GM19468 (cell line): Measurements from ENCODE around the gene WDFY3.
"Not testable (repeated sequence)": the region's sequence is repeated elsewhere in the genome, so short reads cannot be mapped to it uniquely, and the experiment has no call there.

ENCODE experiments used
- ATAC-seq: cut with Tn5 transposase; IDR thresholded peaks from one replicate; pipeline ENCODE4 v1.9.1; 2021; ENCODE audit warnings: mild to moderate bottlenecking, moderate library complexity, moderate number of reproducible peaks; ENCODE audit not compliant: unreplicated experiment; ENCODE audit errors: extremely low read depth

Gene WDFY3

DNA sequence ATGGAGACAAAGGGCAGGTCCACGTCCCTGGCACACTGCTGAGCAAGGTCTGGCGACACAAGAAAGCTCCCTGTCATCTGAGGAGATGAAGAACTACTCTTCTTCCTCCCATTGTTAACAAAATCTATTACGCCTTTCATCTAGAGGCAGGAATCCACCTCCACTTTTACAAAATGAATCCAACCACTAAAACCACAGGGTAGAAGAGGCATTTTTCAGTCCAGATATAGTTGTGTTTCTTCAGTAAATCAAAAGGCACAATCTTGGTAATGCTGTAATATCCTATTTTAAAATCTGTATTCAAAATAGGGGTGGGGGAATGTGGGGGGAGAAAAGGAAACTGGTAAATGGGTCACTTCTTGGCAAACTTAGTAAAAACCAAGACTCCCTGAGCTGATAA, 282.1 kb downstream of the WDFY3 start:
- ATAC-seq, result no peak

DNA sequence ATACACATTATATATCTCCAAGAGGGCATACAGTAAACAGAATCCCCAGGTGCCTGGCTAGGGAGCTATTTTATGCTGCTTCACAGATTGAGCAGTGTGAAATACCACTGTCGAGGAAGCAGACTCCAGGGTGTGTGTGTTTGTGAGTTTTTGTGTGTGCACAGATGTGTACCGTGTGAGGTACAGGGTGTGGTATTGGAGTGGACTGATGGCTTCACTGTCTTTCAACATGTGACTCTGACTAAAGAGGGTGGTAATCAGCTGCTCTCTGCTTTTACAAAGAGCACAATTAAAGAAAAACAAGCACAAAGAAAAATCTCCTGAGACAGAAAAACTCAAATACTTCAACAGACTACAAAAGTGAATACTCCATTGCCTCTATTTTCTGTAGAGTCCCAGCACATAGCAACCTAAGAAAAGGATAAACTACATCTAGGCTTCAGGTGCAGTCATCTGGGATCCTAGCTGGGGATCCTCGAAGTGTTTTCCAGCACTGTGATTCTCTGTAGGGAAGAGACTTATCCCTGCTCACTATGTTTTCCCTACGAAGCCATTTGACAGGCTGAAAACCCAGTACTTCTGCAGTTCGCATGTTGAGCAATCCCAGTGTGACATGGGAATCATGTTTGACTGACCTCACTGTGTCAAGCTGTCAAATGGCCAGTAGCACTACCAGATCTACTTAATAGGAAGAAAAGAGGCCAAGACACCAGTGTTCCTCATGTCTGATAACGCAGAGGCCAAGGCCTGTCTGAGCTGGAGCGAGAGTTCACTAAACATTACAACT, 283.2 kb downstream of the WDFY3 start:
- ATAC-seq, result no peak

DNA sequence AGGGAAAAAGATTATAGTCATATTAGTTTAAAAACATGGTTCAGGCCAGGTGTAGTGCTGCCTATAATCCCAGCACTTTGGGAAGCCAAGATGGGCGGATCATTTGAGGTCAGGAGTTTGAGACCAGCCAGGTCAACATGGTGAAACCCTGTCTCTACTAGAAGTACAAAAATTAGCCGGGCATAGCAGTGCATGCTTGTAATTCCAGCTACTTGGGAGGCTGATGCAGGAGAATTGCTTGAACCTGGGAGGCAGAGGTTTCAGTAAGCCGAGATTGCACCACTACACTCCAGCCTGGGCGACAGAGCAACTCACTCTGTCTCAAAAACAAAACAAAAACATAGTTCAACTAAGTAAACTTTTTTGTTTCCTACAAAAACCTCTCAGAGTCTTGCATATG, 283.8 kb downstream of the WDFY3 start:
- ATAC-seq, result not testable (repeated sequence)

DNA sequence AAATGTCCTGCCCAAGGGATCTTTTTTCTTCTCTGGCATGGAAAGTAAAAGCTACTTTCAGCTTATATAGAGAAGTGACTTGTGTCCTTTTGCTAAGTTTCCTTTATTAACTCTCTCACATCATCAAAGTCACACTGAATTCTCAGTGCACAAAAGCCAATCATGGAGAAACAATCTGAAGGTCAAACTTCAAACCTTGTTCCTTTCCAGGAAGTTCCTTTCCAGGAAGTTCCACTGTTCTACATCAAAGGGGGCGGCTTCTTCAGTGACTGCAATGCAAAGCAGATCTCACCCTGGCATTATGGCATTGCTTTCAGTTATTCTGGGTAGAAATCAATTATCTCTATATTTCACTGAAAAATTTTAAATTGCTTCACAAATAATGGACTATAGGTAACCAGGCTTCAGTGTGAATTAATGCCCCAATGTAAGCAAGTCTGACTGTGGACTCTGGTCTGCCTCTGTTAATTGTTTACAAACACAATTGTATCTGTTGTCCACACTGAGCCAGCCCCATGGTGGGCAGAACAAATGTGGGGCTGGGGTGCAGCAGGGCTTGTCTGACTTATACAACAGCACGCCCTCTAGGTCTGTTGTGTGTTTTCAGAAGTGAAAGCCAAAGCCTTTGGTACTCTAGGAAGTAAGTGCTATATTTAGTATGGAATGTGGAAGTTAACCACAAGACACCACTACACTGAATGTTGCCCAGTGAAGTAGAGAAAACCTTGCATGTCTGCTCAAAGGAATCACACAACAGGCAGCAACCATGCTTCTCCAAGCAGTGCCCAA, 284.8 kb downstream of the WDFY3 start:
- ATAC-seq, result no peak

DNA sequence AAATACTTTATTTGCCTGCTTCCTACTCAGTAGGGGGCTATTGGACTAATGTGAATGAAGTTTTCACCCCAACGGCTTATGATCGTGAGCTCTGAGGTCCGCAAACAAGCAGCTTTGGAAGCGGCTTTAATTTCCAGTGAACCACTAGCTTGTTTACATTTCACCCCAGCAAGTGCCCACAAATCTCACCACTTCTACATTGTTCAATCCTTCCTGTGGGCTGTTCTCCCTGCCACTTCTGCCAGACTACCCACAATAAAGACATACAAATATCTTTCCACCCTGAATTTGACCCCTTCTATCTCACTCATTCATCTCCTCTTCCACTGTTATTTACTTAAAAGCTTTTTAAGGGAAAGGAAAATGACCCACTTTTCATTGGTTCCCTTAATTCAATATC, 285.5 kb downstream of the WDFY3 start:
- ATAC-seq, result no peak

DNA sequence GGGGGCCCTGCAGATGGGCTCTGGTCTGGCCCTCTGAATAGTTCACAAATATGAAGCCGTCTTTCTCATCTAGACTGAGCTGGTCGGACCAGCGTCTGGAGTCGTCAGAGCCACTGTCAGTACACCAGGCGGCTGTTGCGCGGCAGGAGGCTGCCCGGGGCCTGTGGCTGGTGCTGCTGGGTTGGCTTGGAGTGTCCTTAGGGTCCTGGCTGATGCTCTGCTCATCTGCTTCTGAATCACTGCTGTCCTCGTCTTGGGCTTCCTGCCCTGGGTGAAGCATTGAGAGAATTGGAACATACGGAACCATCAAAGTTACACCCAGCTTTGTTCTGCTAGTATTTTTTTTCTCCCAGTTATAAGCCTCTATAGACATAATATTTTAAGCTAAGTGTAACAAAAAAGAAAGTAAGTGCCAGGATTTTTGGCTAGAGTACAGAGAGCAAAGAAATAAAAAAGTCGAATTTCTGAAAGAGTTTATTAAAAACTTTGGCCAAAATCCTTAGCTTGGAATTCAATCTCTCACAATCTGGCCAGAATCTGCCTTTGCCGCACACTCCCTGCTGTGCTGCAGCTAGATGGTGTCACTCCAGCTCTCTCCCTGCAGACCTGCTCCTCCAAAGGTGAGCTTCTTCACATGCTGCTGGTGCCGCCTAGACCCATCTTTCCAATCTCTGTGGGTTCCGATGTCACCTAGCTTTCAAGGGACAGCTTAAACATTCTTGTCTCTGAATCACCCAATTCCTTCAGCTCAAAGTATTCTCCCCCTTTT, 287.3 kb downstream of the WDFY3 start:
- ATAC-seq, result no peak

DNA sequence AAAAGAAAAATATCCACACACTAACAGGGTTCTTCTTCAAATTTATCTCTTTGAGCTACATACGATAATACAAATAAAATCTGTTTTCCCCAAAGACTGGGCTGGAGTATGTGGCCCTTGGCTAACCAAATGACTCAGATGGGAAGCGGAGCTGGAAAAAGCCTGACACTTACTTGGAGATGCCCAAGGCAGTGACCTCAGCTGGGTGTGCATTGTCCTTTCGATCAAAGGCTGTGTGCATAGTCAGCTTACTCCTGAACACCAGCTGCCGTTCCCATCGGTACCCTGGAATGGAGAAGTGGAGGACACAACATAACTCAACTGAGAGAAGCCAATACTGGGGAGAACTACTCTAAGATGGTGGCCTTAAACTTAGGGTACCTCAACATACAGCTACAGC, 288.5 kb downstream of the WDFY3 start:
- no peak for ATAC-seq

DNA sequence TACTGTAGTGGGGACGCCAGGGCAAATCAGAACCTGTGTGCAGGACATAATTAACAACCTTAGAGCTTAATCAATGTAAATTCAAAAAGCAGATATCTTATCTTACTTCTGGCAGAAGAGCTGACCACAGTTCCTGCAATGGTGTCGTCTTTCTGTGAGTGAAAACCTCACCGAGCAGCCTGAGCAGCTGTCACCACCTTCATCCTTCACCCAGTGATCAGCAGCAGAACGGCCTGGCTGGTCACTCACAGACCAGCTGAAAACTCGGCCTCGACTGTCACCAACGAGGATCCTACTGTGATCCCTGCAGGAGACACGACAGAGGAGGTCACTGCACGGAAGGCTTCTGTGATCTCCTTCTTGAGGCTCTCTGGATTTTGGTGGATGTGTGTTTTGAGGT, 289.4 kb downstream of the WDFY3 start:
- ATAC-seq, result no peak

DNA sequence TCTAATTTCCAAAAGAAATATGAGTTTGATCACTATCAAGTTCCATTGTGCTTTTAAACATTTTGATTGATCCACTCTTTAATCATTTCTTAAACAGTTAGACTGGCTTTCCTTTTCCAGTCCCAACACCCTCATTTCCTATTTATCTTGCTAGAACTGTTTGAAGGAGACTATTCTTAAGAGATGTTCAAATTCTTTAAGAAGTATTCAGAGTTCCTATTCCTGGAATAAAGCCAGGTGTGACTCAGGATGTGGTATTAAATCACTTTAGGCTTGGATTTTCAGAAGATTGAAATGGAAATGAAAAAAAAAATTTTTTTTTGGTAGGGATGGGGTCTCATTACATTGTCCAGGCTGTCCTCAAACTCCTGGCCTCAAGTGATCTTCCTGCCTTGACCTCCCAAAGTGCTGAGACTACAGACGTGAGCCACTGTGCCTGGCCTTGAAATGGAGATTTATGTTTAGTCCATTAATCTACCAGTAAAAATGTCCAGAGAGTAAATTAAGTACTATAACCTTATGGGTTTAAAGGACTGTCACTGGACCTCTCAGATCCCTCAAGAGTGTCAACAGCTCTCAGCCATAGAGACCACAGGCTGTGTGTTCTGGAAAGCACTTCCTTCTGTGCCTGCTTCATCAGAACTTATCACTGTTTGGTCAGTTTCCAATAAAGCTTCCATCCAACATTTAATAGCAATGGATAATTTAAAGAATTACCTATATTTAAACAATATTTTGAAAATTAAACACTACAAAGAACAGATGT, 292.8 kb downstream of the WDFY3 start:
- no peak for ATAC-seq

DNA sequence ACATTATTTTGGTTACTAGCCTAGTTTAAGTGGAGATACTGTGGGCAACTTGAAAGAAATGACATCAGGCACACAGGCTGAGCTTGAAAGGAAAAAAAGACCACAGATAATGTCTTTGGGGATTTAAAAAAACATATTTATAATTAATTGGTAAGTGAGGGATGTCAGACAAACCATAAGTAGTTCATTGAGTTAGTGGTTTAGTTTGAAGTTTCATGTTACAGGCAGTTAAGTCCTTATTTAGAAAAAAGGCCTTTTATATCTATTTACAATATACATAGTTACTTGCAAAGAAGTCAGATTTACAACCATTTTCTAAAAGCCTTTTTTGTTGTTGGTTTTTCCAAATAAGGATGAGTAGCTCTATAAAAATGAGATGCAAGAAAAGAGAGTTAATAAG, 294.3 kb downstream of the WDFY3 start:
- ATAC-seq, result no peak

DNA sequence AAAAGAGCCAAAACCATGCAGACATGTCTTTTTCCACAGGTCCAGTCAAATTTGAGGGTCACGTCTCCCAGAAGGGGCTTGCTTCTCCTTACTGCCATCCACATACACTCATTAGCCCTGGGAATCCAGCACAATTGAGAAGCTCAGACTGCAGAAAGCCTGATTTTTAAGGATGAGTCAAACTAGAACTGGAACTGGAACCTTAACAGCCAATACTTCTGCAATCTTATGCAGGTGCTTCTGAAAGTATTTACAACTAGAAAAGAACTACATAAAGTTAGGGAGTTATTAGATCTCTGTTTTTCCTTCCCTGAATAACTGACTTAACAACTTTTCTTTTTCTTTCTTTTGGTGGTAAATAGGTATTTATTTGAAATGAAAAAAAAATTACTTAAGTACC, 297.3 kb downstream of the WDFY3 start:
- ATAC-seq, result no peak

DNA sequence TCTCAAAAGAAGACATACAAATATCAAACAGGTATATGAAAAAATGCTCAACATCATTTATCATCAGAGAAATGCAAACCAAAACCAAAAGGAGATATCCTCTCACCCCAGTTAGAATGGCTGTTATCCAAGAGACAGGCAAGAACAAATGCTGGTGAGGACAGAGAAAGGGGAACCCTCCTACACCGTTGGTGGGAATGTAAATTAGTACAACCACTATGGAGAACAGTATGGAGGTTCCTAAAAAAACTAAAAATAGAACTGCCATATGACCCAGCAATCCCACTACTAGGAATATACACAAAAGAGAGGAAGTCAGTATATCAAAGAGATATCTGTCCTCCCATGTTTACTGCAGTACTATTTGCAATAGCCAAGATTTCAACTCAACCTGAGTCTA, 300.1 kb downstream of the WDFY3 start:
- ATAC-seq, result no peak

DNA sequence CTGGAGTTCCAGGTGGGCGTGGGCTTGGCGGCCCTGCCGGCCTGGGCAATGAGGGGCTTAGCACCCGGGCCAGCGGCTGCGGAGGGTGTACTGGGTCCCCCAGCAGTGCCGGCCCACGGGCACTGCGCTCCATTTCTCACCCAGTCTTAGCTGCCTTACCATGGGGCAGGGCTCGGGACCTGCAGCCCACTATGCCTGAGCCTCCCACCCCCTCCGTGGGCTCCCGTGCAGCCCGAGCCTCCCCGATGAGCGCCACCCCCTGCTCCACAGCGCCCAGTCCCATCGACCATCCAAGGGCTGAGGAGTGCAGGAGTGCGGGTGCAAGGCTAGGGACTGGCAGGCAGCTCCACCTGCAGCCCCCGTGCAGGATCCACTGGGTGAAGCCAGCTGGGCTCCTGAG, 301.7 kb downstream of the WDFY3 start:
- ATAC-seq, result not testable (repeated sequence)

DNA sequence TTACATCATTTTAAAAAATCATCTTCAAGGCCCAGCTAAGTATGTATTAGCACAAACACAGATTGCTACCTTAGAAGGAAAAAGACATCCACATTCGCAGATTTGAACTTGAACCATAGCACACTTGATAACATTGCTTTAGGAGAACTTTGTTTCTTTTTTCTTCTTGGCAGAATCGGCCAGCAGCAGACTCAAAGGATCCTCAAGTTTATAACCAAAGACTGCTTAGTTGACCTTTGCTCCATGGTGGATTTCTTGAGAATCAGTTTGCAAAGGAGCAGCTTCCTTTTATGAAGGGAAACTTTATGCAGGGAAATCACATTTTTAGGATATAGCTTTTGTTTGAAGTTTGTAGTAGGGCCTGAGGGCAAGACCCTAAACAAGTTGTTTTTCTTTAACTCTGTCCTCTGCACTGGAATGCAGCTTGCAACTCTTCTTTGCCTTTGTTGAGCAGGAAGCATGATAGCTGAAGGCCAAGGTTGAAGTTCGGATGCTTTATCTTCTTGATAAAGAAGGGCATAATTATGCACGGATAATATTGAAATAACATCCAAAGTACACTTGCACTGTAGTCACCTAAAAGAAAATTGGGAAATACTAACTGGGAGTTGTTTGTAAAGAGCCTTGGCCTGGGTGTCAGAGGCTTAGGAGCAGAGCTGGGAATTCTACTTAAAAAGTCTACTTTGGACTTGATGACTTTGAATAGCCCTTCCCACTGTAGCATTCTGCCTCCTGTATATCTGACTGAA, 305.1 kb downstream of the WDFY3 start:
- ATAC-seq, result no peak

DNA sequence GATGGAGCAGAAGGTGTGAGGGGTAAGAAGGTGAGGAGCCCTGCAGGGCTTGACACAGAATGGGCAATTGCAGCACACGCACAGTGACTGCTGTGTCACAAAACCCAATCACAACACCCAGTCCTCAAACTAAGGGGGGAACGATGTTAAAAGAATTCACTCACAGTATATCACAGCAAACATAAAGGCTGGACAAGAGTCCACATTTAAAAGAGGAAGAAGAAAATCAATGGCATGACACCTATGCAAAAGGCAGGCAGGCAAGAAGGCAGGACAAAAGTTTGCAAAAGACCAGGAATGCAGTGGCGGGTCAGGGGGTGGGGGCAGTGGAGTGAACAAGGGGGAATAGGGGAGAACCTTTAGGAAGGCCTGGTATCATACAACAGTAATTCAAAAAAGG, 305.9 kb downstream of the WDFY3 start:
- no peak for ATAC-seq

DNA sequence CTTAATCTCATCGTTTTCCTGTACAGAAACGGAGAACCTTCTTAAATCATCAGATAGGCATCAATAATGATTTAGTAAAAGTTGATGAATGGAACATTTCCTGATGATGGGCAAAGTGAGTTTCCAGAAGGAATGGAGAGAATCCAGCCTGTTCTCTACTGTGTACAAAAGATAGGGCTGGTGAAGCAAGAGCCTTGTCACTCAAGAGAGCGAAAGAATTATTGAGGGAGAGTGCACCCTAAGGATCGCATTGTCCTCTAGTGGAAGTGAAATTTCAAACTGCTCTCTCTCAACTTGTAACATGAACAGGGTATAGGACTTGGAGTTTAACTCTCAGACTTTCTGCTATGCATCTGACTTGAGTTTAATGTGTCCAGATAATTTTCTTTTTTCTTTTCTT, 314.0 kb downstream of the WDFY3 start:
- no peak for ATAC-seq

DNA sequence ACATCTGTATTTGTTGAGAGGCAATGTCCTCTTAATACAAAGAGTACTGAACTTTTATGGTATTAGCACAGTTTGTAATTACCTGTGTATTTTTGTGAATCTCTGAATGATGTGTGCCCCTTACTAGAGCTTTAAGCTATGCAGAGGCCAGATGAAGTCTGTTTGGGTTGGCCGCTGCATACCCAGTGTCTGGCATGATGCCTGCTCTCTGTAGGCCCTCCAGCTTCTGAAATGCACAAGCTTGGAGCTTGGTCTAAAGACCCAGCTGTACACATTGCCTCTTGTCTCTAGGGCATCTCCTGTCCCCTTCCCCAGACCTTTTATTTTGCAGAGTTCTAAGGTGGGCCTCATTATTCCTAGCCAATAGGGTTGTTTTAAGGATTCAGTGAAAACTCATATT, 315.0 kb downstream of the WDFY3 start:
- ATAC-seq, result no peak

DNA sequence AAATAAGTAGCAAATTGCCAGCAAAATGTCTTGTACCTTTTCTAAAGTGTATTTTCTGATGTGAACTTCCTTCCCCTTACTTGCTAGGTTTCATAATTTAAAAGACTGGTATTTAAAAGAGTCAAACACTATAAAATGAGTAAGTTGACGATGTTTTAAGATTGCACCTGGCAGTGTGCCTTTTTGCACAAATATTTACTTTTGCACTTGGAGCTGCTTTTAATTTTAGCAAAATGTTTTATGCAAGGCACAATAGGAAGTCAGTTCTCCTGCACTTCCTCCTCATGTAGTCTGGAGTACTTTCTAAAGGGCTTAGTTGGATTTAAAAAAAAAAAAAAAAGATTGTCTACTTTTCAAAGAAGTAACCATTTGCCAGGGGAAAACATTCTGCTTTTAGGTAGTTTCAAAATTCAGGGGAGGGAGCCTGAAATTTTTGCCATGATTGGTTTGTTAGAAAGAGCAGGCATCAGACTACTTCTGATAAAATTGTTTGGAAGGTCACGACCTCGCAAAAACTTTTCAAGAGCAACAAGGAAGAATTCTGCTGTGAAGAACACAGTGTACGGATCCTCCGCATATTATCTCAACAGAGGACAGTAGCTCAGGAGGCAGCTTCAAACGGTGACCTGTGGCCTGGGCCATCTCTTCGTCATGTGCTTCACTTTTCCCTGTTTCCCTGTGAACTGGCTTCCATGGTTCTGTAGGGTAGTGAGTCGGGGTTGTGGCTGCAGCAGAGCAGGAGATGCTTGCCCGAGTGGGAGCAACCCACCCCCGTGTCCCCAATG, 317.4 kb downstream of the WDFY3 start:
- ATAC-seq, result no peak

DNA sequence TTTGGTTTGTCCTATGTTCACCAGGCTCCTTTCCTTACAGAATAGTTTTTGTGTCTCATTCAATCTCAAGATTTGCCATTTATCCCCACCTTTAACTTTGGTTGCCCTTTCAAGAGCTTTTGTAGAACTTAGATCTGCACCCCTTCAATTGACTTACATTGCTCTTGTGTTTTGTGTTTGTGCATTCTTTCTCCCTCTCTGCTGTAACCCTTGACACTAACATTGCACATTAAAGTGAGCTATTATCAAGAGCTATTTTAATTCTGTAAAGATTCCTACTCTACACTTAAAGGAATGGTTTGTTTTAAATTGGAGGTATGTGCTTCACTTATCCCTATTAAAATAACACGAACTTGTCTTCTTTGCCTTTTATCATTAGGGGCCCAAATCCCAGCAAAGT, 318.3 kb downstream of the WDFY3 start:
- ATAC-seq, result no peak
